Vagina (tissue), 2 donors: ENCODE data around the gene SEC23B. TPM values are rescaled to one million over a fixed set of nuclear protein-coding genes. Genes with fewer than 3 reads are reported as not detected.
"Not testable (repeated sequence)": the region's sequence is repeated elsewhere in the genome, so short reads cannot be mapped to it uniquely, and the experiment has no call there.

ENCODE experiments used
- DNase-seq, 2 donors: peaks; one replicate each; pipeline ENCODE4 v3.0.0-alpha.2; 2017; ENCODE audit errors: extremely low spot score in 2 of 2
- H3K27ac ChIP-seq: fragments of 200-600 bp; sonication (generic); one replicate; pipeline ENCODE4 v1.5.1; 2019
- H3K27me3 ChIP-seq: fragments of 200-600 bp; sonication (generic); one replicate; pipeline ENCODE4 v1.5.1; 2019
- H3K36me3 ChIP-seq, 2 donors: fragments of 200-600 bp; sonication (generic); one replicate each; pipeline ENCODE4 v1.5.1; 2017 to 2019
- H3K4me1 ChIP-seq: fragments of 200-600 bp; sonication (generic); one replicate; pipeline ENCODE4 v1.5.1; 2019
- H3K4me3 ChIP-seq, 2 donors: fragments of 200-600 bp; sonication (generic); 1 replicate in 1 of 2; 2 replicates in 1 of 2; pipeline ENCODE4 v1.5.1; 2016 to 2019
- H3K9me3 ChIP-seq: fragments of 200-600 bp; sonication (generic); one replicate; pipeline ENCODE4 v1.5.1; 2019
- POLR2A ChIP-seq, 2 donors: fragments of 450-650 bp; IDR thresholded peaks; one replicate each; pipeline ENCODE4 v1.6.1; 2017; ENCODE audit warnings: antibody characterized with exemption in 2 of 2, mild to moderate bottlenecking in 2 of 2, moderate library complexity in 2 of 2
- POLR2AphosphoS5 ChIP-seq, 2 donors: sonication (generic); formaldehyde crosslinking; IDR thresholded peaks; one replicate each; pipeline ENCODE4 v1.9.0; 2017; ENCODE audit warnings: antibody characterized with exemption in 2 of 2, mild to moderate bottlenecking in 2 of 2, low read depth in 1 of 2; ENCODE audit not compliant: insufficient read depth in 1 of 2
- intact Hi-C: fragments of 100-400 bp; cut with DNase I; formaldehyde crosslinking; loops from one replicate; pipeline ENCODE4 v1.15.1; 2023
- total RNA-seq: library from RNA; depleted of rRNA; stranded (reverse); fragments of >200 nt; gene quantifications from one replicate; pipeline ENCODE4 v1.2.3, GENCODE V29; 2016
- TF ChIP-seq, protein P1 (sequence below), 3 experiments: fragments of 450-650 bp in 2 of 3; fragments of 200-600 bp in 1 of 3; sonication (generic) in 1 of 3; IDR thresholded peaks; one replicate each; pipeline ENCODE4 v1.5.1; 2017 to 2019; ENCODE audit warnings: antibody characterized with exemption in 3 of 3, mild to moderate bottlenecking in 2 of 3, moderate library complexity in 2 of 3

Gene SEC23B
- total RNA-seq, 1 donor from 2014 or later, result 30.7 TPM

DNA sequence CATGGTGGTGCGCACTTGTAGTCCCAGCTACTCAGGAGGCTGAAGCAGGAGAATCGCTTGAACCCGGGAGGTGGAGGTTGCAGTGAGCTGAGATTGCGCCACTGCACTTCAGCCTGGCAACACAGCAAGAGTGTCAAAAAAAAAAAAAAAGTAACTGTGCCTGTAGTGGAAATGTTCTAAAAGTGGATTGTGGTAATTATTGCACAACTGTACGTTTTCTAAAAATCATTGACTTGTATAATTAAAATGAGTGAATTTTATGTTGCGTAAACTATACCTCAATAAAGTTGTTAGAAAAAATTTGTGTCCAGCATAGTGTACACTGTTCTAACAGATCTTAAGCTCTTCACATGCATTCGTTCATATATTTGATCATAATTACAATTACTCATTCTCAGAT lies 5.5 kb downstream of the SEC23B start:
- Histone ChIP-seq H3K4me3 (no peak overlapping the region), H3K27me3 (no peaks in the 10 kb centered on the region), H3K4me1 (peaks cover 11% of the 10 kb centered on the region), H3K27ac (no peak overlapping the region), H3K36me3 (peaks cover 4 to 34% of the 10 kb centered on the region in 2 donors), H3K9me3 (no peaks in the 10 kb centered on the region)
- intact Hi-C loops, result no loop called here
- TF ChIP-seq POLR2A (IDR thresholded peaks at IDR 0.05) (no peak), POLR2AphosphoS5 (IDR thresholded peaks at IDR 0.05; ENCODE audit: insufficient read depth in 1 of 2, low read depth in 1 of 2) (no peak)
- TF ChIP-seq, protein P1, sequence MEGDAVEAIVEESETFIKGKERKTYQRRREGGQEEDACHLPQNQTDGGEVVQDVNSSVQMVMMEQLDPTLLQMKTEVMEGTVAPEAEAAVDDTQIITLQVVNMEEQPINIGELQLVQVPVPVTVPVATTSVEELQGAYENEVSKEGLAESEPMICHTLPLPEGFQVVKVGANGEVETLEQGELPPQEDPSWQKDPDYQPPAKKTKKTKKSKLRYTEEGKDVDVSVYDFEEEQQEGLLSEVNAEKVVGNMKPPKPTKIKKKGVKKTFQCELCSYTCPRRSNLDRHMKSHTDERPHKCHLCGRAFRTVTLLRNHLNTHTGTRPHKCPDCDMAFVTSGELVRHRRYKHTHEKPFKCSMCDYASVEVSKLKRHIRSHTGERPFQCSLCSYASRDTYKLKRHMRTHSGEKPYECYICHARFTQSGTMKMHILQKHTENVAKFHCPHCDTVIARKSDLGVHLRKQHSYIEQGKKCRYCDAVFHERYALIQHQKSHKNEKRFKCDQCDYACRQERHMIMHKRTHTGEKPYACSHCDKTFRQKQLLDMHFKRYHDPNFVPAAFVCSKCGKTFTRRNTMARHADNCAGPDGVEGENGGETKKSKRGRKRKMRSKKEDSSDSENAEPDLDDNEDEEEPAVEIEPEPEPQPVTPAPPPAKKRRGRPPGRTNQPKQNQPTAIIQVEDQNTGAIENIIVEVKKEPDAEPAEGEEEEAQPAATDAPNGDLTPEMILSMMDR (IDR thresholded peaks at IDR 0.05), result no peak
- DNase-seq, result no peak

DNA sequence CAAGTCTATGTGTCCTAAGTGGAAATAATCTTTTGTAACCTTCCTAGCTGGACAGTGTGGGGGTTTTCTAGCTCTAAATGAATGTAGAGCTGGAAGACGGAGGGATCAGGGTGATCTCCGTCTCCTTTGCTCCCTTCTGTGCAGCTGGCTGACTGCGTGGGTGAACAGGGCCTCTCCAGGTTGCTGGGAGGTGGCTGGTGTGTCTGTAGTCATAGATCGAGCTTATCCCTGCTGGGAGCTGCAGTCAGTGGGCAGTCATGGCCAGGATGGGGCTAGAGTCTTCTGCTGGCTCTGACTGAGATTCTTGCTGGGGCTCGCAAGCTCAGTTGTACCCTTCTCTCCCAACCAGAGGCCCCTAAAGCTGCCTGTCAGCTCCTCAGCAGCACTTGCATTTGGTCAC lies 6.4 kb downstream of the SEC23B start:
- peaks cover 4 to 34% of the 10 kb centered on the region in 2 donors for H3K36me3 ChIP-seq
- DNase-seq, result no peak

DNA sequence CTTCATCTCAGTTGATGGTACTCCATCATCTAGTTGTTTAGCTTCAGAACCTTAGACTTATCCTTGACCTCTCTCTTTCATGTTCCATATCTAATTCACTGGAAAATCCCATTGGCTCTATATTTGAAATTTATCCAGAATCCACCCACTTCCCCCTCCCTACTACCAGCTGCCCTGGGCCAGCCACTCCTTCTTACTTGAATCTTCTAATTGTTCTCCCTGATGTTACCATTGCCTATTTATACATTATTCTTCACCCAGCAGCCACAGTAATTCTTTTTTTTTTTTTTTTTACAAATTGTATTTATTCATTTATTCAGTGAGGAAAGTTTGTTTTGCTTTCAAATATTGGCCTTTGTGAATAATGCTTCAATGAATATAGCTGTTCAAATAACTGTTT lies 8.2 kb downstream of the SEC23B start:
- no peak for TF ChIP-seq POLR2A (IDR thresholded peaks at IDR 0.05)
- no peak for TF ChIP-seq POLR2AphosphoS5 (IDR thresholded peaks at IDR 0.05; ENCODE audit: insufficient read depth in 1 of 2, low read depth in 1 of 2)
- TF ChIP-seq, protein P1 (IDR thresholded peaks at IDR 0.05), result no peak
- no peak overlapping the region for H3K27ac ChIP-seq

More for the DNA sequence above, 6.4 kb downstream of the SEC23B start:
- Histone ChIP-seq H3K4me3 (no peak overlapping the region), H3K27me3 (no peaks in the 10 kb centered on the region), H3K9me3 (no peaks in the 10 kb centered on the region), H3K4me1 (peaks cover 2% of the 10 kb centered on the region), H3K27ac (no peak overlapping the region)
- intact Hi-C loops, result no loop called here
- TF ChIP-seq POLR2A (IDR thresholded peaks at IDR 0.05), result no peak
- TF ChIP-seq, protein P1 (IDR thresholded peaks at IDR 0.05), result no peak
- no peak for TF ChIP-seq POLR2AphosphoS5 (IDR thresholded peaks at IDR 0.05; ENCODE audit: insufficient read depth in 1 of 2, low read depth in 1 of 2)

DNA sequence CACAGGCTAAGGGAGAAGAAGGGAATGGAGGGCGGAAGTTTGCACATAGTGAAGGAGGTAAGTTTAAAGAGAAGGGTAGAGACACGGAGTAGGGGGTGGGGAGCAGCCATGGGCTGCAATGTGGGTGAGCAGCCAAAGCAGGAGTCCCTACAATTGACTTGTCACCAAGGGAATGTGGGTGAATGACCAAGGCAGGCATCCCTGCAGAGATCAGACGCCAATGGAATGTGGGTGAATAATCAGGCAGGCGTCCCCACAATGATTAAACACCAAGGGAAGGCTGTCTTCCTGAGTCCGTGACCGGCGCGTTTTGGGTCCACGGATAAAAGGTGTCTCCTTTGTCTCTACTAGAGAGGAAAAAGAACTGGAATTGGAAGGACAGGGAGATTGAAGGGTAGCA lies 14.3 kb downstream of the SEC23B start:
- H3K9me3 ChIP-seq, H3K4me3 ChIP-seq, H3K4me1 ChIP-seq, DNase-seq, H3K27ac ChIP-seq, H3K27me3 ChIP-seq, intact Hi-C loops: not testable (repeated sequence)
- H3K36me3 ChIP-seq, result peaks cover 0 to 32% of the 10 kb centered on the region in 2 donors

More for the DNA sequence above, 8.2 kb downstream of the SEC23B start:
- no peaks in the 10 kb centered on the region for H3K4me1 ChIP-seq
- no peak for DNase-seq
- intact Hi-C loops, result no loop called here
- no peaks in the 10 kb centered on the region for H3K9me3 ChIP-seq
- peaks cover 4 to 39% of the 10 kb centered on the region in 2 donors for H3K36me3 ChIP-seq
- H3K4me3 ChIP-seq, result no peak overlapping the region
- H3K27me3 ChIP-seq, result no peaks in the 10 kb centered on the region

DNA sequence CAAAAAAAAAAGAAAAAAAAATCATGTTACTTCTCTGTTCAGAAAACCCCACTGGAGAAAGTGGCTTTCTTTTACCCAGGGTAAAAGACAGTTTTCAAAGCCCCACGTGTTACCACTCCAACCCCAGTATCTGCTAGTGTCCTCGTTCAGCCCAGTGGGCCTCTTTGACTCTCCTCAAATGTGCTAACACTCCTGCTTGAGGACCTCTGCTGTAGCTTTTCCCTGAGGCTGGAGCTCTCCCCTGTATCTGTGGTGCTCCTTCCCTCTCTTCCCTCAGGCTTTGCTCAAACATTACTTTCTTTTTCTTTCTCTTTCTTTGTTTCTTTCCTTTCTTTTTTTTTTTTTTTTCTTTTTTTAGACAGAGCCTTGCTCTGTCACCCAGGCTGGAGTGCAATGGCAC lies 15.3 kb downstream of the SEC23B start:
- no peak for DNase-seq
- no peaks in the 10 kb centered on the region for H3K27me3 ChIP-seq
- intact Hi-C loops, result no loop called here

More for the DNA sequence above, 15.3 kb downstream of the SEC23B start:
- Histone ChIP-seq H3K36me3 (peaks cover 0 to 42% of the 10 kb centered on the region in 2 donors), H3K27ac (no peak overlapping the region), H3K4me3 (no peak overlapping the region), H3K4me1 (no peaks in the 10 kb centered on the region), H3K9me3 (no peaks in the 10 kb centered on the region)
- TF ChIP-seq, protein P1 (IDR thresholded peaks at IDR 0.05), result no peak
- no peak for TF ChIP-seq POLR2AphosphoS5 (IDR thresholded peaks at IDR 0.05; ENCODE audit: insufficient read depth in 1 of 2, low read depth in 1 of 2)
- TF ChIP-seq POLR2A (IDR thresholded peaks at IDR 0.05), result no peak
